ENCODE data around the gene ZMYM1.
"Not testable (repeated sequence)": the region's sequence is repeated elsewhere in the genome, so short reads cannot be mapped to it uniquely, and the experiment has no call there.

ZMYM1 gene

GRCh38 chr1:35142728-35143127, 63.5 kb downstream of the ZMYM1 start:
- not testable (repeated sequence) for H3K9ac ChIP-seq; H3K4me2 ChIP-seq (ENCODE audit: low read length); H3K9me3 ChIP-seq (ENCODE audit: control insufficient read depth, low read length); H3K4me1 ChIP-seq; H3K79me2 ChIP-seq; H3K27ac ChIP-seq; H2AFZ ChIP-seq; H3K27me3 ChIP-seq (ENCODE audit: control insufficient read depth, insufficient read depth, low read length); H3K36me3 ChIP-seq (ENCODE audit: control insufficient read depth, insufficient read depth, low read length); H3K4me3 ChIP-seq (ENCODE audit: low read depth, low read length)

- Histone ChIP-seq H3K9ac (no peak overlapping the region), H3K27me3 (ENCODE audit: control insufficient read depth, insufficient read depth, low read length) (no peaks in the 10 kb centered on the region), H3K4me2 (ENCODE audit: low read length) (no peak overlapping the region), H3K36me3 (ENCODE audit: control insufficient read depth, insufficient read depth, low read length) (no peaks in the 10 kb centered on the region), H3K79me2 (no peaks in the 10 kb centered on the region), H3K9me3 (ENCODE audit: control insufficient read depth, low read length) (no peaks in the 10 kb centered on the region), H3K4me1 (no peaks in the 10 kb centered on the region), H2AFZ (no peak overlapping the region), H3K27ac (no peak overlapping the region), H3K4me3 (ENCODE audit: low read depth, low read length) (no peak overlapping the region)
- TF ChIP-seq CTCF (IDR thresholded peaks at IDR 0.05), result no peak
These were observed 64.7 kb downstream of the ZMYM1 start for GRCh38 chr1:35143737-35144508.

GRCh38 chr1:35145892-35146549, 66.8 kb downstream of the ZMYM1 start:
- H3K36me3 ChIP-seq (ENCODE audit: control insufficient read depth, insufficient read depth, low read length); H3K27me3 ChIP-seq (ENCODE audit: control insufficient read depth, insufficient read depth, low read length); H3K4me1 ChIP-seq; H2AFZ ChIP-seq; H3K4me3 ChIP-seq (ENCODE audit: low read depth, low read length); H3K9ac ChIP-seq; H3K79me2 ChIP-seq; H3K4me2 ChIP-seq (ENCODE audit: low read length); H3K9me3 ChIP-seq (ENCODE audit: control insufficient read depth, low read length); H3K27ac ChIP-seq: not testable (repeated sequence)

- H3K27ac ChIP-seq, result no peak overlapping the region
- no peaks in the 10 kb centered on the region for H3K27me3 ChIP-seq (ENCODE audit: control insufficient read depth, insufficient read depth, low read length)
- no peak overlapping the region for H3K4me3 ChIP-seq (ENCODE audit: low read depth, low read length)
- H2AFZ ChIP-seq, result no peak overlapping the region
- H3K79me2 ChIP-seq, result no peaks in the 10 kb centered on the region
- no peaks in the 10 kb centered on the region for H3K4me1 ChIP-seq
- no peak overlapping the region for H3K4me2 ChIP-seq (ENCODE audit: low read length)
- H3K9ac ChIP-seq, result no peak overlapping the region
- H3K36me3 ChIP-seq (ENCODE audit: control insufficient read depth, insufficient read depth, low read length), result no peaks in the 10 kb centered on the region
- TF ChIP-seq CTCF (IDR thresholded peaks at IDR 0.05), result no peak
- no peaks in the 10 kb centered on the region for H3K9me3 ChIP-seq (ENCODE audit: control insufficient read depth, low read length)
These were observed 72.0 kb downstream of the ZMYM1 start for GRCh38 chr1:35151220-35151619.

- no peak for TF ChIP-seq CTCF (IDR thresholded peaks at IDR 0.05)
- no peak overlapping the region for H3K27ac ChIP-seq
- no peak overlapping the region for H3K4me3 ChIP-seq (ENCODE audit: low read depth, low read length)
- no peaks in the 10 kb centered on the region for H3K36me3 ChIP-seq (ENCODE audit: control insufficient read depth, insufficient read depth, low read length)
- H3K27me3 ChIP-seq (ENCODE audit: control insufficient read depth, insufficient read depth, low read length), result no peaks in the 10 kb centered on the region
- H3K9me3 ChIP-seq (ENCODE audit: control insufficient read depth, low read length), result no peaks in the 10 kb centered on the region
- no peaks in the 10 kb centered on the region for H3K4me1 ChIP-seq
- H3K4me2 ChIP-seq (ENCODE audit: low read length), result no peak overlapping the region
- no peak overlapping the region for H2AFZ ChIP-seq
- no peak overlapping the region for H3K9ac ChIP-seq
- no peaks in the 10 kb centered on the region for H3K79me2 ChIP-seq
These were observed 85.7 kb downstream of the ZMYM1 start for GRCh38 chr1:35164893-35165292.

All from parathyroid adenoma (tissue), 2 donors.